Loucy (cell line): ENCODE data around the gene HSPA13.

Experiments used
- H2AFZ ChIP-seq: fragments of 200-600 bp; sonication (generic); 2 replicates; pipeline ENCODE4 v1.6.0; 2016; ENCODE audit warnings: antibody characterized with exemption, mild to moderate bottlenecking, low read length, moderate library complexity
- H3F3A ChIP-seq: fragments of 200-600 bp; 2 replicates; pipeline ENCODE4 v1.6.0; 2016; ENCODE audit warnings: antibody characterized with exemption, low read depth, mild to moderate bottlenecking
- H3K27me3 ChIP-seq: fragments of 200-600 bp; sonication (generic); 2 replicates; pipeline ENCODE4 v1.6.1; 2014; ENCODE audit warnings: low read length, mild to moderate bottlenecking; ENCODE audit not compliant: insufficient read depth, poor library complexity, severe bottlenecking
- H3K36me3 ChIP-seq: fragments of 200-600 bp; sonication (generic); 2 replicates; pipeline ENCODE4 v1.6.1; 2016; ENCODE audit warnings: low read length; ENCODE audit not compliant: insufficient read depth
- H3K4me1 ChIP-seq: fragments of 200-600 bp; sonication (generic); 2 replicates; pipeline ENCODE4 v1.5.1; 2014; ENCODE audit warnings: low read length, mild to moderate bottlenecking; ENCODE audit not compliant: insufficient read depth, poor library complexity, severe bottlenecking
- H3K4me2 ChIP-seq: fragments of 200-600 bp; sonication (generic); 2 replicates; pipeline ENCODE4 v1.6.0; 2014; ENCODE audit warnings: antibody characterized with exemption, low read length, low read depth, mild to moderate bottlenecking; ENCODE audit not compliant: poor library complexity, severe bottlenecking
- H3K4me3 ChIP-seq: fragments of 200-600 bp; sonication (generic); 2 replicates; pipeline ENCODE4 v1.5.1; 2014; ENCODE audit warnings: low read length, mild to moderate bottlenecking, mixed read lengths; ENCODE audit not compliant: poor library complexity, severe bottlenecking
- H3K79me2 ChIP-seq: fragments of 200-600 bp; sonication (generic); 2 replicates; pipeline ENCODE4 v1.6.1; 2014; ENCODE audit warnings: low read length; ENCODE audit not compliant: insufficient read depth
- H3K9ac ChIP-seq: fragments of 200-600 bp; sonication (generic); 2 replicates; pipeline ENCODE4 v1.6.0; 2014; ENCODE audit warnings: mild to moderate bottlenecking, low read depth, low read length, moderate library complexity; ENCODE audit not compliant: poor library complexity, severe bottlenecking
- H3K9me2 ChIP-seq: fragments of 200-600 bp; sonication (generic); replicated peaks from 2 replicates; pipeline ENCODE4 v1.6.1; 2016; ENCODE audit warnings: low read depth, low read length, mixed read lengths
- H3K9me3 ChIP-seq: fragments of 200-600 bp; sonication (generic); 2 replicates; pipeline ENCODE4 v1.6.1; 2014; ENCODE audit warnings: mild to moderate bottlenecking, antibody characterized with exemption, low read length, low read depth; ENCODE audit not compliant: insufficient read depth
- H4K20me1 ChIP-seq: fragments of 200-600 bp; sonication (generic); 2 replicates; pipeline ENCODE4 v1.6.0; 2014; ENCODE audit warnings: antibody characterized with exemption, low read length, mild to moderate bottlenecking; ENCODE audit not compliant: insufficient read depth, poor library complexity, severe bottlenecking
- CTCF ChIP-seq: fragments of 200-600 bp; sonication (generic); conservative IDR thresholded peaks from 2 replicates; pipeline ENCODE4 v1.5.1; 2014; ENCODE audit warnings: mild to moderate bottlenecking, antibody characterized with exemption, low read length
- EZH2phosphoT487 ChIP-seq: fragments of 200-600 bp; IDR thresholded peaks from 2 replicates; pipeline ENCODE4 v1.6.1; 2018; ENCODE audit warnings: antibody characterized with exemption, mild to moderate bottlenecking, moderate library complexity, borderline replicate concordance

Gene HSPA13

GRCh38 chr21:14366998-14367397 lies 15.9 kb downstream of the HSPA13 start:
- Histone ChIP-seq H3F3A (no peaks in the 10 kb centered on the region), H3K9ac (no peak overlapping the region), H3K79me2 (no peaks in the 10 kb centered on the region), H3K27me3 (no peaks in the 10 kb centered on the region), H2AFZ (no peak overlapping the region), H4K20me1 (no peaks in the 10 kb centered on the region), H3K36me3 (no peaks in the 10 kb centered on the region), H3K4me3 (no peak overlapping the region), H3K4me2 (no peak overlapping the region), H3K9me2 (no peaks in the 10 kb centered on the region), H3K9me3 (no peaks in the 10 kb centered on the region), H3K4me1 (no peaks in the 10 kb centered on the region)
- no peak for TF ChIP-seq CTCF
- TF ChIP-seq EZH2phosphoT487, result no peak

- no peak for TF ChIP-seq EZH2phosphoT487
- no peak for TF ChIP-seq CTCF
- Histone ChIP-seq H3K4me3 (no peak overlapping the region), H3K9me2 (no peaks in the 10 kb centered on the region), H4K20me1 (no peaks in the 10 kb centered on the region), H3F3A (no peaks in the 10 kb centered on the region), H3K36me3 (no peaks in the 10 kb centered on the region), H3K9me3 (no peaks in the 10 kb centered on the region), H3K9ac (no peak overlapping the region), H3K27me3 (no peaks in the 10 kb centered on the region), H3K4me2 (no peak overlapping the region), H3K79me2 (no peaks in the 10 kb centered on the region), H3K4me1 (no peaks in the 10 kb centered on the region), H2AFZ (no peak overlapping the region)
These were observed 21.0 kb downstream of the HSPA13 start for GRCh38 chr21:14361958-14362357.

- H3K79me2 ChIP-seq, result no peaks in the 10 kb centered on the region
- H3F3A ChIP-seq, result no peaks in the 10 kb centered on the region
- no peak for TF ChIP-seq CTCF
- no peak for TF ChIP-seq EZH2phosphoT487
- no peak overlapping the region for H3K4me3 ChIP-seq
- no peaks in the 10 kb centered on the region for H3K9me3 ChIP-seq
- H2AFZ ChIP-seq, result no peak overlapping the region
- H3K4me1 ChIP-seq, result no peaks in the 10 kb centered on the region
- no peaks in the 10 kb centered on the region for H3K27me3 ChIP-seq
- no peak overlapping the region for H3K9ac ChIP-seq
- H3K36me3 ChIP-seq, result no peaks in the 10 kb centered on the region
- no peaks in the 10 kb centered on the region for H3K9me2 ChIP-seq
- H4K20me1 ChIP-seq, result no peaks in the 10 kb centered on the region
- no peak overlapping the region for H3K4me2 ChIP-seq
These were observed 24.2 kb downstream of the HSPA13 start for GRCh38 chr21:14358775-14359174.
